ENCODE data around the gene TASOR.

TASOR gene

DNA sequence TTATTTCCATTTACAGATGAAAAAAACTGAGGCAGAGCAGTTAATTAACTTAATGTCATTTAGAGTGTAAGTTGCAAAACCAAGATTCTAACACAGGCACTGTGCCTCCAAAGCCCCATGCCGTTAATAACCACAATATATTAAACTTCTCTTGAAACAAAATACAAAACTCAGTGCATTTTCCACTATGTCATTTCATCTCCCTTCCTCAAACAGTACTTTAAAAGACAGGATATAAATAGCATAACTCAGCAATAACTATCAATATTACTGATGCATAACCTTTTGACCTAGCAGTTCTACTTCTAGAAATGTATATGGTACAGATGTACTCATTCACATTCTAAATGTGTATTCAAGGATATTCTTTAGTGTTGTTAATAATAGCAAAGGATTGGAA, 5.1 kb upstream of the TASOR start:
- no peak for DNase-seq (ENCODE audit: low read depth in 2 of 2)

DNA sequence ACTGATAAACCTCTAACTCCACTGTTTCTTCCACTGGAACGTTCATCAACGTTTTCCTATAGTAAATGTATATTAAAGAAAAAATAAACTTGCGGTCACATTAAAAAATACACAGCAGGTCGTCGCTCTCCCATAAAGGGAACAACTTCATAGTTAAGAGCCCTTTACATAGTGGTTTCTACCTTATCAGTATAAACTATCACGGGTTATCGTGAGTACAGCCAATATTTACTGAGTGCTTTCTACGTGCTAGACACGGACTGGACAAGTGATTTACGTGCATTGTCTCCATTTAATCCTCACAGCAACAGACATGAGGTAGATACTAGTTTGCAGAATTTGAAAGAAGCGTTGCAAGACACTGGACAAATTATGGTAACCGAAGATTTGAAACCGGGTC, 964 bp upstream of the TASOR start:
- no peak for DNase-seq (ENCODE audit: low read depth in 2 of 2)

DNA sequence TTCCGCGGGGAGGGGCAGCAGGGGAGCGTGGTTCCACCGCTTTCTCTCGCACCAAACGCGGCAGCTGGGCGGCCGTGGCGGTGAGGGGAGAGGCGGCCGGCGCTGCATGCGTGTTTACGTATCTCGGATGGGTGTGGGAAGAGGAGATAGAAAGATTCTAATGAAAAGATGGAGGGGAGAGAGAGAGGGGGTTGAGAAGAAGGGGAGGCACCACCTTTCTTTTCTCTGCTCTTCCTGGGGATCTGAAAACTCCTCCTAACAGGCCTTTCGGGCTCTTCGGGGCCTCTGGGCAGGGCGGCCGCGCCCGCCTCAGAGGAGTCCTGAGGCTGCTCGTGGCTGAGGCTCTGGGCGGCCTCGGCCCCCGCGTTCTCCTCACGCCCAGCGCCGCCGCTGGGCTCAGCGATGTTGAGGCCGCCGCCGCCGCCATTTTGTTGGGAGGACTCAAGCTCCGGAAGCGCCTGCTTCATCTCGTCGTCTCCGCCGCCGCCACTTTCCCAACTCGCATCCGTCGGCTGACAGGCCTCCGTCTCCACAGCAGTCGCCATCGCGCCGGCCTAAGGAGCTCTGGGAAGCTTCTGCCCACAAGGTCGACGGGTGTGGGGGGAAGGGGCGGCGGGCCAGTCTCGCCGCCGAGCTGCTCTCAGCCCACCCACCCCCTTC, 473 bp downstream of the TASOR start:
- peak; percentile 57 to 68 for DNase-seq (ENCODE audit: low read depth in 2 of 2)

DNA sequence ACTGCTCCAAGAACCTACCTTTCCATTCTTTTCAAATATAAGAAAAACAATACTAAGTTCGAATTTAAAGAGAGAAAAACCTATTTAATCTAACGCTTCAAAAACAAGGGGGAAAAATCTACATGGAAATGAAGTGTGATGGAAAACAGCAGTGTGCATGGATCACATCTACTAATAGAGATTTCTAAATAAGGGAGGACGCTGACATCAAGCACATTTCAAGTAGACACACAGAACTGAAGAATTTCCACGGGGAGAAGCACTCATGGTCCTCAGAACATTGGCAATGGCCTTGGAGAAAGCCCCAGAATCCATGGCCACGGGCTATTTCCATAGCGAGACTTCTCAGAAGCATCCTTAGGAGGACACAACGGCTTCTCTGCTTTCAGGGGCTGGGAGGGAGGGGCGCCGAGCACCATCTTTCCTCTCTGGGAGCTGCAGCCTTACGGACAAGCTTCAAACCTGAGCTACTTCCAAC, 1.0 kb downstream of the TASOR start:
- DNase-seq (ENCODE audit: low read depth in 2 of 2): no peak

DNA sequence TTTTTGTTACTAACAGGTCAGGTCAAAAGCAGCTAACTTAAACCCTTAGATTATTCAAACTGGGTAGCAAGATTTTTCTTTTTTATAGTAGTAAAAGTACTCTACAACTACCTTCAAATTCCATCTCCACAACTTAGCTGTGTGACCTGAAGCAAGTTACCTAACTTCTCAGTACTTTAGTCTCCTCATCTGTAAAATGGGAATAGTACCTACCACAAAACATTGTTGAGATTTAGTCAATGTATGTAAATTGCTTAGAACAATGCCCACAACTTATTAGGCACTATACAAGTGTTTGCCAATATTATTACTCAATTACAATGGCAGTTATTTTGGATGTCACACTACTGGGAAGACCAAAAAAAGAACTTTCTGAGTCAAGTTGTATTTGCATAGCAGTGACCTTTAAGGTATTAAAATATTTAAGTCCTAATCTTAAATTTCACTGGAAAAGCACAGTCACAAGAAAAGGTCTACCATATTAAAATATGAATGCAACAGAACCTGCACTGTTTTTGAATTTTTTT, 2.9 kb downstream of the TASOR start:
- DNase-seq (ENCODE audit: low read depth in 2 of 2): no peak

DNA sequence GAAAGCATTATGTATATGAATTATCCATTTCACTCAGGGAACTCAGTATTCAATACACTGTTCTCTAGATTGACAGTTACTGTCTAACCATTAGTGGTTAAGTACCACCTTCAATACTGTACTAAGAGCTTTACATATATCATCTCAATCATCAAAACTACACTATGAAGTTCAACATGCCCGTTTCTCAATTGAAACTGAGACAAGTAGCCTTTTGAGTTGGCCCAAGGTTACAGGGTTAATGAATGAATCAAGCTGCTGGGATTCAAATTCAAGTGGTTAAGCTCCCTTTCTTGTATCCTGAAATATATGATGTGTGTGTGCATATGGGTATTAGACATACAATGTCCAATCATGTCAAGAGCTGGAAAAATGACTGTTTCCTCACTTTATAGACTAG, 5.8 kb downstream of the TASOR start:
- DNase-seq (ENCODE audit: low read depth in 2 of 2): no peak

DNA sequence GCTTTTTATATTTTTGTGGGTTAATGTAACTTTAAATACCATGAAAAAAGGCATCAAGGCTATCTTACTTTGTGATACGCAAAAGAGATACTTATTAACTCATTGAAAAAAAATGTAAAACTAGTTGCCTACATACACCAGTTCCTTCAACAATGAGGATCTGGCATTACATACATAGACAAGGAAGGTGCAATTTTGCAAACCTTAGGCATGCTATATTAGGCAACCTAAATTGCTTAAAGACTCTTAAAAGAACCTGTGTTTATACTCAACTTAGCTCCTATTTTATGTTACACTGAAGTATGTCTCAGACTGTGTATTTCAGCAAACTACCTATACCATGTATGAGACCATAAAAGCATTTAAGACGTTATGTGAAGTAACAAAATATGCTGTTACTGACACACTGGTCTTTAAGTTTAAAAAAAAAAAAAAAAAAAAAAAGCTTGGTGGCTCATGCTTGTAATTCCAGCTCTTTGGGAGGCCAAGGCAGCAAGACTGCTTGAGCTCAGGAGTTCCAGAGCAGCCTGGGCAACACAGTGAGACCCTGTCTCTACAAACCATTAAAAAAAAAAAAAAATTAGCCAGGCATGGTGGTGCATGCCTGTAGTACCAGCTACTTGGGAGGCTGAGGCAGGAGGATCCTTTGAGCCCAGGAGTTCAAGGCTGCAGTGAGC, 9.1 kb downstream of the TASOR start:
- DNase-seq (ENCODE audit: low read depth in 2 of 2): no peak

DNA sequence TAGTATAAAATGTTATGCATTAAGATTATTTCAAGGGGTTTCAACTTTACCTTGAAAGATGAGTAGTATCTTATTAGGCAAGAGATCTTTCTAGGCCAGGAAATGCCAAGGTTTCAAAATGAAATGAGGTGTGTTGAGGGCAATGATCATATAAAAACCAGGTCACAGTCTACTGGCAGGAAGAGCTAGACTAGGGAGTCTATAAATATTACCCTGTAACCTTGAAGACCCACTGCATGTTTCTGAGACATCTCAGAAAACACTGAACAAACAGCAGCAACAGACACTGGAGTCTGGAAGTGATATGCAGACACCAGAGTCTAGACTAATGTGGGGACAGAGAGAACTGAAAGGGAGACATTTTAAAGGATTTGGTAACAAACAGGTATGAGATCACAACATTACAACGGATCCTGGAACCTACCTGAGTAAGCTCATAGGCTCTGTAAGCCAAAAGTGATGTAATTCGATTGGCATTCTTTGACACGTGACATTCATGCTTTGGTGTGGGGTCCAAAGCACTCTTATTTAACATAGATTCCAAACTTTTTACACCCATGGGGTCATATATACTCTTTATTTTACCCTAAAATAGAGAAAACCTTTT, 15.0 kb downstream of the TASOR start:
- no peak for DNase-seq (ENCODE audit: low read depth in 2 of 2)

DNA sequence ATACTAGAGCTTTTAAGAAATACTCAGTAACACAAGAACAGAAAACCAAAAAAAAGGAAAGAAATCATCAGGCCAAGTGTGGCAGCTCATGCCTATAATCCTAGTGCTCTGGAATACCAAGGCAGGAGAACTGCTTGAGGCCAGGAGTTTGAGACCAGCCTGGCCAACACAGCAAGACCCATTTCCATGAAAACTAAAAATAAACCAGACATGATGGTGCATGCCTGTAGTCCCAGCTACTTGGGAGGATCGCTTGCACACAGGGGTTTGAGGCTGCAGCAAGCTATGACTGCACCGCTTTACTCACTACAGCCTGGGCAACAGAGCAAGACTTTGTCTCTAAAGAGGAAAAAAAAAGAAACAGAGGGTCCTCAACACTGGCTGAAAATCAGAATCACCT, 18.2 kb downstream of the TASOR start:
- no peak for DNase-seq (ENCODE audit: low read depth in 2 of 2)

DNA sequence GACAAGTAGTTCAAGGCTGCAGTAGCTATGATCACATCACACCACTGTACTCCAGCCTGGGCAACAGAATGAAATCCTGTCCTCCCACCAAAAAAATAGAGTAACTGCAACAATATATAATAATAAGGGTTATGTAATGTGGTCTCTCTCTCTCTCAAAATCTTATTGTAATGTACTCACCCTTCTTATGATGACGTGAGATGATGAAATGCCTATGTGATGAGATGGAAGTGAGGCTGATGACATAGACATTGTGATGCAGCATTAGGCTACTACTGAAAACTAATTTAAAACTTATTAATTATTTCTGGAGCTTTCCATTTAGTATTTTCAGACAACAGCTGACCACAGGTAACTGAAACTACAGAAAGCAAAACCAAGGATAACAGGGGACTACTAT, 27.4 kb downstream of the TASOR start:
- no peak for DNase-seq (ENCODE audit: low read depth in 2 of 2)

DNA sequence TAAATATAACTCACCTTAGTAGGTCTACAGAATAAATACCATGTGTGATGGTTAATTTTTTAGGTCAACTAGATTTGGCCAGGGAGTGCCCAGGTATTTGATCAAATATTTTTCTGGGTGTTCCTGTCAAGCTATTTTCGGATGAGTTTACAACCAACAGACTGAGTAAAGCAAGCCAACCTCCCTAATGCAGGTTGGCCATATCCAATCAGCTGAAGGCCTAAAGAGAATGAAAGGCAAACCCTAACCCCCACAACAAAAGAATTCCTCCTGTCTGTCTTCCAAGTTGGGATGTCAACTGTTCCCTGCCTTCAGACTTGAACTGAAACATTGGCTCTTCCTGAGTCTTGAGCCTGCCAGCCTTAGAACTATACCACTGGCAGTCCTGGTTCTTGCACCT, 28.6 kb downstream of the TASOR start:
- DNase-seq (ENCODE audit: low read depth in 2 of 2): no peak

DNA sequence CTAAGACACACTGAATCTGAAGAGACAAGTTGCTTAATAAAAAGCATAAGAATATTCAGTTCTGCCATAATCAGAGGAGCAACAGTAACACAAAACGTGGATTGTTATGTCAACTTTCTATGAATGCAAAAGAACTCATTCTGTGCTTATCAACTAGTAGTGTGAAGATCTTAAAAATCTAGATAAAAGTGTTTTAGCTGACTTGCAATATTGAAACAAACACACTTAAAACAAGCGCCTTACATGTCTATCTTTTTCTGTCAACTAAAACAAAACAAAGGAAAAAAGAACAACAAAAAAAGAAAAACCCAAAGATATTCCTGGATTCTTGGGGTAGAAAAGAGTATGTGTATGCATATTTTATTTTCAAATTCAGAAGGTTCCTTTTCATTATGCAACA, 37.7 kb downstream of the TASOR start:
- DNase-seq (ENCODE audit: low read depth in 2 of 2): no peak

DNA sequence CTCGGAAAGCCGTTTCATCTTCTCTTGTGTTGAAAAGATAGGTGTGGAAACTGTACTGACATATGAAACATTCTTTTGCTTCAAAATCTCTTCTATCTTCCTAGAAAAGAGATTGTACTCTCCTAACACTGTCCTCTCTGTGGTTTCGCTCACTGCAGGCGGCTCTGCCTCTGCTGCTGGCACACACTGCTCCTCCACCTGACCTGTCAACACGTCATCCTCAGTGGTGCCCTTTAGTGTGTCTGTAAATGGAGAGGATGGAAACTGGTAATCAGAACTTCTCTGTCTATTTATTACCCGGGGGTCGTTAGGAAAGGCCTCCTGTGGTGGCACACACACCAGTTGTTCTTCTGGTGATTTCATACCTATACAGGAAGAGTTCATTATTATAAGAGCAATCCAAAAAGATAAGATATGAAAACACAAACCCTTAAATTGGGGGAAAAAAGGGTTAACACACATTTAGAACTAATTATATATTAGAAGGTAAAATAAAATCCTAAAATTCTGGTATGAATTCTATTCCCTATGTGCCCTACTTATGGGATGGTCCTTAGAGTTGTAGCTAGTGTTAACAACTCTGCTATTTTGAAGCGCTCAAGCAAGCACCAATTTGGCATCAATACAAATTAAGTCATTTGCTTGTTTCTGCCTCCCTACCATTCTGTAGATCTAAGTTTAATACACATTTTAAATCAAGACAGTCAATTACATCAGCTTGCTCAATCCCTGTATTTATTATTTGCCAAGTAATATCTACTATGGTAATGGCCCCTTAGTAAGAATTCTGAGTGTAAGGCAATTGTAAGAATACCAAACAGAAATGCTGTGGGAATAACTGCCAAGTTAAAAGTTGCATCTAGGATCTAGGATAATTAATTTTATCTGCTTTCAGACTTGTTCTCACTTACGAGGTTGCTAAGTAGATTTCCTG, 49.2 kb downstream of the TASOR start:
- DNase-seq (ENCODE audit: low read depth in 2 of 2): no peak
